Astrocyte of the spinal cord (primary cell): Measurements from ENCODE around the gene NBL1.
A peak's percentile ranks its signal among the peaks of the same experiment; 100 is the strongest.

Source experiments
- DNase-seq: peaks from one replicate; pipeline ENCODE4 v3.0.0; 2011; ENCODE audit warnings: low read depth, low spot score
- H3K4me3 ChIP-seq: 2 replicates; pipeline ENCODE4 v1.5.1; 2011; ENCODE audit warnings: low read depth, mild to moderate bottlenecking, low read length, moderate library complexity
- in situ Hi-C: cut with HindIII; loops from 2 replicates; pipeline ENCODE4 v1.10.0; 2017; ENCODE audit warnings: low sequenced_read_pairs
- TF ChIP-seq, protein P1 (sequence below): IDR thresholded peaks from 2 replicates; pipeline ENCODE4 v1.5.1; 2012; ENCODE audit warnings: low read depth, mild to moderate bottlenecking, low read length, inconsistent platforms

Gene NBL1

GRCh38 chr1:19613171-19613703 lies 30.9 kb upstream of the NBL1 start:
- H3K4me3 ChIP-seq: no peak overlapping the region
- TF ChIP-seq, protein P1, sequence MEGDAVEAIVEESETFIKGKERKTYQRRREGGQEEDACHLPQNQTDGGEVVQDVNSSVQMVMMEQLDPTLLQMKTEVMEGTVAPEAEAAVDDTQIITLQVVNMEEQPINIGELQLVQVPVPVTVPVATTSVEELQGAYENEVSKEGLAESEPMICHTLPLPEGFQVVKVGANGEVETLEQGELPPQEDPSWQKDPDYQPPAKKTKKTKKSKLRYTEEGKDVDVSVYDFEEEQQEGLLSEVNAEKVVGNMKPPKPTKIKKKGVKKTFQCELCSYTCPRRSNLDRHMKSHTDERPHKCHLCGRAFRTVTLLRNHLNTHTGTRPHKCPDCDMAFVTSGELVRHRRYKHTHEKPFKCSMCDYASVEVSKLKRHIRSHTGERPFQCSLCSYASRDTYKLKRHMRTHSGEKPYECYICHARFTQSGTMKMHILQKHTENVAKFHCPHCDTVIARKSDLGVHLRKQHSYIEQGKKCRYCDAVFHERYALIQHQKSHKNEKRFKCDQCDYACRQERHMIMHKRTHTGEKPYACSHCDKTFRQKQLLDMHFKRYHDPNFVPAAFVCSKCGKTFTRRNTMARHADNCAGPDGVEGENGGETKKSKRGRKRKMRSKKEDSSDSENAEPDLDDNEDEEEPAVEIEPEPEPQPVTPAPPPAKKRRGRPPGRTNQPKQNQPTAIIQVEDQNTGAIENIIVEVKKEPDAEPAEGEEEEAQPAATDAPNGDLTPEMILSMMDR: no peak
- in situ Hi-C loops: no loop called here
- DNase-seq: no peak

DNA sequence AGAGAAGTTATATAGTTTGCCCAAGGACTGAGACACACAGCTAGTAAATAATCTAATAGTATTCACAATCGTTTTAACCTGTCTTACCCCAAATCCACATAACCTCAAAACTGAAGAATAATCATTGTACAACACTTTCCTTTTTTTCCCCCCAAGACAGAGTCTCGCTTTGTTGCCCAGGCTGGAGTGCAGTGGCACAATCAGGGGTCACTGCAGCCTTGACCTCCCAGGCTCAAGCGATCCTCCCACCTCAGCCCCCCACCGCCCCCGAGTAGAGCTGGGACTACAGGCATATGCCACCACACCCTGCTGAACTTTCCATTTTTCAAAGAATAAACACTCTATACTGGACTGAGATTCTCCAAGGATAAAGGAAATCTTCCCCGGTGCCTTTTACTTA lies 28.7 kb upstream of the NBL1 start:
- no peak overlapping the region for H3K4me3 ChIP-seq
- DNase-seq: no peak
- TF ChIP-seq, protein P1: no peak
- in situ Hi-C loops: no loop called here

- in situ Hi-C loops: no loop called here
- TF ChIP-seq, protein P1: no peak
- DNase-seq: peak; percentile 56
- H3K4me3 ChIP-seq: no peak overlapping the region
These were observed 27.6 kb upstream of the NBL1 start for GRCh38 chr1:19616489-19616888.

GRCh38 chr1:19617376-19617775 lies 26.7 kb upstream of the NBL1 start:
- TF ChIP-seq, protein P1: no peak
- no peak for DNase-seq
- no peak overlapping the region for H3K4me3 ChIP-seq
- in situ Hi-C loops: no loop called here

DNA sequence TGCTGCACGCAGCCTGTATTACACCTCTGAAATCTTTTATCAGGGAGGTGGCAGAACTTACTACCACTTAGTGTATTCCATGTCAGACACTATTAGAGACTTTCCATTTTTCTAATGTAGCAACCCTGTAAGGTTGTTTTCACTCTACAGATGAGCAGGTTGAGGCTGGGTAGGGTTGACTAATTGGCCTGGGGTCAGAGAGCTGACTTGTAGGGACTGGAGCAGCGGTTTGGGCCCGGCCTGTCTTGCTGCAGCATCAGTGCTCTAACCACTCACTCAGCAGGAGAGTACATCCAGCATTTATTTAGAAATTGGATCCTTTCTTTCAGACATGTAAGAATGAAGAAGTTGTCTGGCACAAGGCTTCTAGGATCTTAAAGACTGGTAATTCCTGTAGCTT lies 25.7 kb upstream of the NBL1 start:
- TF ChIP-seq, protein P1: no peak
- no peak overlapping the region for H3K4me3 ChIP-seq
- peak; percentile 31 for DNase-seq
- in situ Hi-C loops: no loop called here

GRCh38 chr1:19619697-19620384 lies 24.3 kb upstream of the NBL1 start:
- no peak for DNase-seq
- in situ Hi-C loops: no loop called here
- no peak overlapping the region for H3K4me3 ChIP-seq
- TF ChIP-seq, protein P1: no peak

- TF ChIP-seq, protein P1: no peak
- DNase-seq: no peak
- H3K4me3 ChIP-seq: no peak overlapping the region
- in situ Hi-C loops: no loop called here
These were observed 23.3 kb upstream of the NBL1 start for GRCh38 chr1:19620786-19621185.
